Lung microvascular endothelial cell (primary cell): Measurements from ENCODE around the gene SNRNP25. TPM values are rescaled to one million over a fixed set of nuclear protein-coding genes. Genes with fewer than 3 reads are reported as not detected.
"Not testable (repeated sequence)": the region's sequence is repeated elsewhere in the genome, so short reads cannot be mapped to it uniquely, and the experiment has no call there.

ENCODE experiments used
- DNase-seq, 2 donors: peaks; one replicate each; pipeline versions ENCODE4 v3.0.0 to v3.0.0-alpha.2; 2010; ENCODE audit warnings: low read depth in 2 of 2
- total RNA-seq: library from RNA; depleted of rRNA; stranded (reverse); fragments of >200 nt; gene quantifications from 2 replicates; pipeline ENCODE4 v1.2.1, GENCODE V29; 2014

The SNRNP25 gene
- 14.1 and 25.7 TPM in 2 replicates for total RNA-seq

DNA sequence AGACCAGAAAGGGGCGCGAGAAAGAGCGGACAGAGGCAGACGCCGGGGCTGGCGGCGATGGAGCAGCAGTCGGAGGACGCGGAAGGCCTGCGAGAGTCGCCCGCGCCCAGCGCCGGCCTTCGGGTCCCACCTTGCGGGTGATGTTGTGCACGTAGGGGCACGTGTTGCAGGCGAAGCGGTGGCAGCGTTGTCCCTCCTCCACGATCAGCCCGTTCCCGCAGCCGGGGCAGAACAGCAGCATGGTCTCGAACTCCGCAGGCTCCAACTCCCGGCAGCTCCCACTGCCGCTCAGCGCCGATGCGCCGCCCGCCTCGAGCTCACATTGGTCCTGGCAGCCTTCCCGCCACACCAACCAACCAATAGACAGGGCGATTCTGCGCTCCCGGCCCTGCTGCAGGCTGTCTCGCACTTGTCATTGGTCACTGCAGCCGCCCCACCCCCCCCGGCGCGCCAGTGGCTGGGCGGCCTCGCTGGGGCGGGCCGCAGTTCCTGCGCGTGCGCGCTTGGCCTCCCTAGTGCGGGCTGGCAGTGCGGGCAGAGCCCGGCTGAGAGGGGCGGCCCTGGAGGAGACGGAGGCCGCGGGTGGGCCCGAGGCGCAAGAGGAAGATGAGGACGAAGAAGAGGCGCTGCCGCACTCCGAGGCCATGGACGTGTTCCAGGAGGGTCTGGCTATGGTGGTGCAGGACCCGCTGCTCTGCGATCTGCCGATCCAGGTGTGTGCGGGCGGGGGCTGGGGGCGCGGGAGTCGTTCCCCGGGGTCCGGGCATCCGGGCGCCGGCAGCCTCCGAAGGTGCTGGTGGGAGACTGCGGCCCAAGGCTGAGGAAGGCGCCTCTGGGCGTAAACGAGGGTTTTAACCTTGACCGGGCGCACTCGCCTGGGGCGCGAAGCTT is at the start of gene SNRNP25, which contains the start of gene POLR3K:
Gene SNRNP25, plus strand, starts transcription at position 483 of the 891 bp plus-strand sequence. Its CDS starts 189 bp downstream, at position 672.
Gene POLR3K, minus strand, starts transcription at position 263 of the 891 bp plus-strand sequence. Its CDS starts 22 bp downstream, at position 241.
- DNase-seq, result peak; percentile 98

DNA sequence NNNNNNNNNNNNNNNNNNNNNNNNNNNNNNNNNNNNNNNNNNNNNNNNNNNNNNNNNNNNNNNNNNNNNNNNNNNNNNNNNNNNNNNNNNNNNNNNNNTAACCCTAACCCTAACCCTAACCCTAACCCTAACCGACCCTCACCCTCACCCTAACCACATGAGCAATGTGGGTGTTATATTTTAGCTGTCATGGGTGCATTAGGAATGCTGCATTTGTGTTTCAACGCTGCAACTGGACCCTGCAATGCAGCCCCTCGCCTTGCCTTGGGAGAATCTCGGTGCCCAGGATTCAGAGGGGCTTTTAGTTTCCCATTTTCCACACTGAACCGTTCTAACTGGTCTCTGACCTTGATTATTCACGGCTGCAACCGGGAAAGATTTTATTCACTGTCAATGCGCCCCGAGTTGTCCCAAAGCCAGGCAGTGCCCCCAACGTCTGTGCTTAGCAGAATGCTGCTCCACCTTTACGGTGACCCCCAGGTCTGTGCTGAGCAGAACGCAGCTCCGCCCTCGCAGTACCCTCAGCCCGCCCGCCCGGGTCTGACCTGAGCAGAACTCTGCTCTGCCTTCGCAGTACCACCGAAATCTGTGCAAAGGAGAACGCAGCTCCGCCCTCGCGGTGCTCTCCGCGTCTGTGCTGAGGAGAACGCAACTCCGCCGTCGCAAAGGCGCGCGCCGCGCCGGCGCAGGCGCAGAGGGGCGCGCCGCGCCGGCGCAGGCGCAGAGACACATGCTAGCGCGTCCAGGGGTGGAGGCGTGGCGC is 43.5 kb upstream of the SNRNP25 start:
- peak in 1 of 2 donors; percentile 10 for DNase-seq

DNA sequence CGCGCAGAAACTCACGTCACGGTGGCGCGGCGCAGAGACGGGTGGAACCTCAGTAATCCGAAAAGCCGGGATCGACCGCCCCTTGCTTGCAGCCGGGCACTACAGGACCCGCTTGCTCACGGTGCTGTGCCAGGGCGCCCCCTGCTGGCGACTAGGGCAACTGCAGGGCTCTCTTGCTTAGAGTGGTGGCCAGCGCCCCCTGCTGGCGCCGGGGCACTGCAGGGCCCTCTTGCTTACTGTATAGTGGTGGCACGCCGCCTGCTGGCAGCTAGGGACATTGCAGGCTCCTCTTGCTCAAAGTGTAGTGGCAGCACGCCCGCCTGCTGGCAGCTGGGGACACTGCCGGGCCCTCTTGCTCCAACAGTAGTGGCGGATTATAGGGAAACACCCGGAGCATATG is 42.9 kb upstream of the SNRNP25 start:
- DNase-seq, result not testable (repeated sequence)

DNA sequence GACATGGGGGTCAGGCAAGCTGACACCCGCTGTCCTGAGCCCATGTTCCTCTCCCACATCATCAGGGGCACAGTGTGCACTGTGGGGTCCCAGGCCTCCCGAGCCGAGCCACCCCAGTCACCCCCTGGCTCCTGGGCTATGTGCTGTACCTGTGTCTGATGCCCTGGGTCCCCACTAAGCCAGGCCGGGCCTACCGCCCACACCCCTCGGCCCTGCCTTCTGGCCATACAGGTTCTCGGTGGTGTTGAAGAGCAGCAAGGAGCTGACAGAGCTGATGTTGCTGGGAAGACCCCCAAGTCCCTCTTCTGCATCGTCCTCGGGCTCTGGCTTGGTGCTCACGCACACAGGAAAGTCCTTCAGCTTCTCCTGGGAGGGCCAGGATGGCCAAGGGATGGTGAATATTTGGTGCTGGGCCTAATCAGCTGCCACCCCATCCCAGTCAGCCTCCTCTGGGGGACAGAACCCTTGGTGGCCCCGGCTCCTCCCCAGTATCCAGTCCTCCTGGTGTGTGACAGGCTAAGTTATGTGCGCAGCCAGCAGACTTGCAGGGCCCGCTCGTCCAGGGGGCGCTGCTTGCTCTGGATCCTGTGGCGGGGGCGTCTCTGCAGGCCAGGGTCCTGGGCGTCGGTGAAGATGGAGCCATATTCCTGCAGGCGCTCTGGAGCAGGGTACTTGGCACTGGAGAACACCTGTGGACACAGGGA is 36.4 kb upstream of the SNRNP25 start:
- not testable (repeated sequence) for DNase-seq

DNA sequence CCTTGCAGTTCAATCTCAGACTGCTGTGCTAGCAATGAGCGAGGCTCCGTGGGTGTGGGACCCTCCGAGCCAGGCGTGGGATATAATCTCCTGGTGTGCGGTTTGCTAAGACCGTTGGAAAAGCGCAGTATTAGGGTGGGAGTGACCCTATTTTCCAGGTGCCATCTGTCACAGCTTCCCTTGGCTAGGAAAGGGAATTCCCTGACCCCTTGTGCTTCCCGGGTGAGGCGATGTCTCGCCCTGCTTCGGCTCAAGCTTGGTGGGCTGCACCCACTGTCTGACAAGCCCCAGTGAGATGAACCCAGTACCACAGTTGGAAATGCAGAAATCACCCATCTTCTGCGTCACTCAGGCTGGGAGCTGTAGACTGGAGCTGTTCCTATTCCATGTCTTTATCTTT is 32.7 kb upstream of the SNRNP25 start:
- DNase-seq, result not testable (repeated sequence)

DNA sequence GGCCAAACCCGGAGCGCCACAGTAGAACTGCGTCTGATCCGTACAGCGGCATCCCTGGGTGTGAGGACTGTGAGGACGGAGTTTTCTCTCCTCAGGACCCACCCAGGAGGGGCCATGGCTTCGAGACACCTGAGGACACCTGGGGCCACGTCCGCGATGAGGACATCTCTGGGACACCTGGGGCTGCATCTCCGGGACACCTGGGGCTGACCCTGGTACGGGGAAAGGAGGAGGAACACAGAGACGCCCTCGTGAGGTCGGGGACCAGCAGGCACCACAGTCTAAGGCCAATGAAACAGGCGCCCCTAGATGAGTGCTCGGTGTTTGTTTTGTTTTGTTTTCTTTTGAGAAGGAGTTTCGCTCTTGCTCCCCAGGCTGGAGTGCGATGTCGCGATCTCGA is 29.5 kb upstream of the SNRNP25 start:
- DNase-seq, result not testable (repeated sequence)

DNA sequence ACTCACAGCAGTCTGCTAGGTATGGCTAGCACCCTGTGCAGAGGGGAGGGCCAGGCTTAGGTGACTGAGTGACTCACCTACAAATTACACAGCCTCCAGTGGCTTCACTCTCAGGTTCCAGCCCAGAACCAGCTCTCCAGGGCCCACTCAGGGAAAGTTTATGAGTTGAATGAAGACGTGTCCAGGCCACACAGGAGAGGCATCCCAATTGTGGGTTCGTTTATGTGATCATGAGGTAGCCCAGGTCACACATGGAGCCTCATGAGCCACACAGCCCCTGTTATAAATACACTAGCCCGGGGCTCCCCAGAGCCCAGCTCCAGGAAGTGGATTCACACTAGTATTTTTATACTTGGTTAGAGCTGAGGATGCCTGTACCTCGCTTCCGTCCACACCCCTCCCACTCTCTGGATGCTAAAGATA is 27.7 kb upstream of the SNRNP25 start:
- not testable (repeated sequence) for DNase-seq

DNA sequence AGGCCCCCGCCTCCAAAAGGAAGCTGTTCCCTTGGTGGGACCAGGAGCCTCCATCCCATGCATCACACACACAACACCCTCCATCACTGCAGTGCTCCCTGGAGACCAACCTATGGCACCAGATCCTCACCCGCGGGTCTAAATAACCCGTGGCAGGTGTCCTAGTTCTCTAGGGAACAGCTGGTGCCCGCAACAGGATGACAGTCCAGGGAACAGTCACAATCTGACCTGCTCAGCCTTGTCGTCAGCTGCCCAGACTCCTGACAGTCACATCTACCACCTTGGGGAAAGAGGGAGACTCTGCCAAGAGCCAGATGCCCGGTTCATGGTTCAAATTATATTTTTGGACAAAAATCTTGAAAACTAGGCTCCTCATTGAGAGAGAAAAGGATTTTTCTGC is 23.0 kb upstream of the SNRNP25 start:
- DNase-seq, result not testable (repeated sequence)

DNA sequence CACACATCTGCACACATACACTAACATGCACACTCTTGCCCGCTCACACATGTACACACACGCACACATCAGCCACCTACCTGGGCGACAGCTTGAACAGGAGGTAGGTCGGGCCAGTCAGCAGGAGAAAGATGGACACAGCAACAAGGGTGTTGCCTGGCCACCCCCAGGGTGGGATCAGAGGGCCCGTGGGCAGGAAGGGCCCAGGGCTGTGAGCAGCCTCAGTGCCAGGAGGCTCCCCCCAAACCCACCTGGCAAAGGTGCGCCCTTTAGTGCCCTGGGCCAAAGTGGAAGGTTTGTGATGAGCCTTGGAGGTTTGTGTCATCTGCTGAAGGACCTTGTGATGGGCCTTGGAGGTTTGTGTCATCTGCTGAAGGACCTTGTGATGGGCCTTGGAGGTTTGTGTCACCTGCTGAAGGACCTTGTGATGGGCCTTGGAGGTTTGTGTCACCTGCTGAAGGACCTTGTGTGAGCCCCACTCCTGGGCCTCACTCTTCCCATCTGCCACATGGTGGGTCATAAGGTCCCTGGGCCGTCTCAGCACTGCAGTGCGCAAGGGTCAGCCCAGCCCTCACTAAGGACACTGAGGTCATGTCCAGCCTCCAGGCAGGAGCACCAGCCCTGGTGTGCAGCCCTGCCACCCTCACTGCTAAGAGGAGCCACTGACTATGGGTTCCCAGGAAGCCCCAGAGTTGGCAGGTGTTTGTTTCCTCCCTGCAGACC is 20.3 kb upstream of the SNRNP25 start:
- not testable (repeated sequence) for DNase-seq

DNA sequence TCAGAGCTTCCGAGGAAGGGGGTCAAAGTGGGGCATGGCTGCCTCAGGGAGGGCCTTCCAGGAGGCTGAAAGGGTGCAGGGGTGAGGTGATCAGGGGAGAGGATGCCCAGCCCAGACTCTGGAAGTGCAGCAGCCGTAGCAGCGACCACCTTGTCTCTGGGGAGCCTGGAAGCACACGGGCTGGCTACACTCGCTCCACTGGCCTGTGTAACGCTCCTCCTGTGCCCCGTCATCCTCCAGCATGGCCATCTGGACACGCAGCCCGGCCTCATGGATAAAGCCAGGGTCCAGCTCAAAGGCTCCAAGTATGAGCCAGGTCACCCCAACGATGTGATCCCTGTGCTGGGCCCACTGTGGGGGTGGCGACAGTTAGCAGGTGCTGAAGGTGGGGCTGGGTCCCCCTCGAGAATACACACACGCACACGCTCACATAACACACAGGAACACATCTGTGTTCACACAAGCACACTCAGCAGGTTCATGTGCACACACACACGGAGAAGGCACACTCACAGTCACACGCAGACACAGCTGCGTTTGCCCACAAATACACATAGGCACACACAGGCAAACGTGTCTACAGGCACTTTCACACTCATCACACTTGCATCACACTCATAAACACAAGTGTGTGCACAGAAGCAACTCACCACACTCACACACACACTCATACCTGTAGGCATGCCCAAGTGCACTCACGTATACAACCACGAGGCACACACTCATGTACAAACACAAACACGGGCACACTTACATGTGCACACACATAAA is 19.6 kb upstream of the SNRNP25 start:
- DNase-seq, result no peak

DNA sequence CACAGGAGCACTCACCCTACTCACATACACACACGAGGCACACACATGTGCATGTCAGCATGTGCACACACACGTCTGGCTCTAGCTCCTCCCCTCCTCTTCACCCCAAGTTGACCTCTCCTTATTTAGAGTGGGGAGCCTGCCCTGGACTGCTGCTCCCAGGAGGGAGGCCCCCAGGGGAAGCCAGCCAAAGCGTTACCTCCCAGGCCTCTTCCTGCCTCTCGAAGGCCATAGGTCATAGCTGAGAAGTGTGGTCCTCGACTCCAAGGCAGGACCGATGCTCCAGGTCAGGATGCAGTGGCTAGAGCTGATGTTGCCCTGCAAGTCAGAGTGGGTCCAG is 19.0 kb upstream of the SNRNP25 start:
- no peak for DNase-seq

DNA sequence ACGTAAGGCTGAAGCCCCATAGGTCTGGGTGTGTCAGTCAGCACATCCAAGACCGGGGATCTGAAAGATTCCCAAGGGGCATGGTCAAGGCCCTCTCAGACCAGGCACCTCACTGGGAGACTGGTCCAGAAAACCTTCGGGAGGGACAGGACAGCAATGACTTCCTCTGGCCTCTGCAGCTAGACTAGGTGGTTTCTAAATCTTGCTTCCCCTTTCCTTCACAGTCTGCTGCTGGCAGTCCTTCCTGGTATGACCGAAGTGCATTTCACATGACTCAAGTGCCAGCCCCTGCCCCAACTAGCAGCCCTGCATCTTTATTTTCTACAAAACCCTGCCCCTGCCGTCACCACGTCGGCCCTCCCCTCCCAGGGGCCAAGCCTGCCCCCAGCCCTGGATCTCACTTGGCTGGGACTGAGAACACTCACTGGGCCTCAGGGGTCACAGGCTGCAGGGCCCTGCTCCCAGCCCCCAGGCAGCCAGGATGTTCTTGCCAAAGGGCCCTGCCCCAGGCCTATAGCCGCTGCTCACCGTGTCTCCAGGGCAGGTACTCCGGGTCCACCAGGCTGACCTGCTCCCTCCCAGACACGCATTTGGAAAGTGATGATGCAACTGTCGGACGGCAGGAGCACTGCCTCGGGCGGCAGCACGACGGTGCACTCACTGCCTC is 18.5 kb upstream of the SNRNP25 start:
- DNase-seq, result no peak

DNA sequence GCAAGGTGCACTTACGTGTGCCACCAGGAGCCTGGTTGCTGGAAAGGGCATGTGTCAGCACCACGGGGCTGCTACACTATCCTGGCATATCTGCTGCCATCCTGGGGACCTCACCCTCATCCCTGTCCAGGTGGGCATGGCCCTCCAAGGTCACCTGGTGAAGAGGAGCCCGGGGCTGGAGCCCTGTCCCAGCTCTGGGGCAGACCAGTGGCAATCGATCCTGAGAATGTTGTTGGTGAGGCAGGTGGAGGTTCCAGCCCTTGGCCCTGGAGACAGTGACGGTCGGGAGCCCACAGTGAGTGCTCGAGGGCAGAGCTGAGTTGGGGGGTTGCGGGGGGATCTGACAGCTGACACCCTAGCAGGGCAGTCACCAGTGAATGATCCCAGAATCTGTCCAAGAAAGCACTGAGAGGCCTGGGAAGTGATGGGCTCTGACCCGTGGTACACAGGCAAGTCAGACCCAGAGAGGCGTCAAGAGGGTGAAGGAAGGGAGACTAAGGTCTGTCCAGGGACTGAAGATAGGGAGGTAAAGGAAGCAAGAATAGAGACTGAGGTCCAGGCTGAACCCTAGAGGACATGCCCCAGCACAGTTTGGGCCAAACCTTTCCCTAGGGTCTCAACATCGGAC is 17.8 kb upstream of the SNRNP25 start:
- DNase-seq, result no peak

DNA sequence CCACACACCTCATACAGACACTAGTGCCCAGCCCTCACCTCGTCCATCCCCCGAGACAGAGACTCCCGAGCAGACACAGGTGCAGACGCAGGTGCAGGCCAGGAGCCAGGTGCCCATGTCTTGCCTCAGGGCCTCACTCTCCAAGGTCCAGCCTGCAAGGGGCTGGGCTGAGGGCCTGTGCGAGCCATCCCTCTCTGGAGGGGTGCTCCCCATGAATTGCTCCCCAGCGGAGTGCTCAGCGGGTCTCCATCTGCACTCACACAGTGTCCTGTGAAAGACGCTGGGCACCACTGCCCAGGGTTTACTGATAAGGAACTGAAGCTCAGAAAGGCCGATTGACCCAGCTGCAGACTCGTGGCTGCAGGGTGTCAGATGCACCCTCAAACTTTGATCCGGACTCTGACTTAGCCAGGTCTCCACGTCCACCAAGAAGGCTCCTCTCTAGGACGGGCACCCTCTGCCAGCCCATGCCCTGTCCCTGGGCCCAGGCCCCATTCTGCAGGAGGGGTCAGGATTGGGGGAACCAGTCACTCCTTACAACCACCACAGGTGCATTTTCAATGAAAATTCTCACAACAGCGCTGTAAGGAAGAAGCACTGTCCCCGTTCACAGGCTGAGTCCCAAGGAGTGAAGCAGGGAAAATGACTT is 17.2 kb upstream of the SNRNP25 start:
- DNase-seq, result no peak

DNA sequence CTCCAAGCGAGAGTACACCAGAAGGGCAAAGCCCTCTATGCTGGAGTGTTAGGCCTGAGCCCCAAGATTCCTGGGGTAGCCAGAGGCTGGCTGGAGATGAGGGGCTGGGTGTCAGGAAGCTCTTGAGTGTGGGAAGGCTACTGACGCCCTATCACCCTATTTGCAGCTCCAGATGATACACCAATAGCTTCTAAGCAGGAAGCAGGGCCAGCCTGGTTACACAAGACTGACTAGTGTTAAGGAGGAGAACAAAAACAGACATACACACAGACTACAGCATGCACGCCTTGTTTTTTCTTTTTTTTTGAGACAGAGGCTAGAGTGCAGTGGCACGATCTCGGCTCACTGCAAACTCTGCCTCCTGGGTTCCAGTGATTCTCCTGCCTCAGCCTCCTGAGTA is 16.1 kb upstream of the SNRNP25 start:
- no peak for DNase-seq

DNA sequence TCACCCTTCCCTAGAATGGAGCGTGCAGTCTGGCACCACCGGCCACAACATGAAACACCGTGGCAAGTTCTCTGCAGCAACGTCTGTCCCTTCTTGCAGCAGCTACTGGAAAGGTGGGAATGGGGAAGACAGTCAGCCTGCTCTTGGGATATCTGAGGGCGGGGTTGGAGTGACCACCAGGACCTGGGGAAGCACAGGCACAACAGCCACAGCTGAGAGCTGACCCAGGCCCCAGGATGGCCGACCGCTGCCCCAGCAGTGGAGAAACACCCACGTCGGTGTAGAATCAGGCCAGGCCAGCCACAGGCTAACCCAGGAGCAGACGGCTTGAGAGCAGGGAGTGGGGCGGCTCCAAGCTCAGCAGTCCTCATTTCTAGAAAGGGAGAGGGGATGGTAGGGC is 15.4 kb upstream of the SNRNP25 start:
- DNase-seq, result not testable (repeated sequence)

DNA sequence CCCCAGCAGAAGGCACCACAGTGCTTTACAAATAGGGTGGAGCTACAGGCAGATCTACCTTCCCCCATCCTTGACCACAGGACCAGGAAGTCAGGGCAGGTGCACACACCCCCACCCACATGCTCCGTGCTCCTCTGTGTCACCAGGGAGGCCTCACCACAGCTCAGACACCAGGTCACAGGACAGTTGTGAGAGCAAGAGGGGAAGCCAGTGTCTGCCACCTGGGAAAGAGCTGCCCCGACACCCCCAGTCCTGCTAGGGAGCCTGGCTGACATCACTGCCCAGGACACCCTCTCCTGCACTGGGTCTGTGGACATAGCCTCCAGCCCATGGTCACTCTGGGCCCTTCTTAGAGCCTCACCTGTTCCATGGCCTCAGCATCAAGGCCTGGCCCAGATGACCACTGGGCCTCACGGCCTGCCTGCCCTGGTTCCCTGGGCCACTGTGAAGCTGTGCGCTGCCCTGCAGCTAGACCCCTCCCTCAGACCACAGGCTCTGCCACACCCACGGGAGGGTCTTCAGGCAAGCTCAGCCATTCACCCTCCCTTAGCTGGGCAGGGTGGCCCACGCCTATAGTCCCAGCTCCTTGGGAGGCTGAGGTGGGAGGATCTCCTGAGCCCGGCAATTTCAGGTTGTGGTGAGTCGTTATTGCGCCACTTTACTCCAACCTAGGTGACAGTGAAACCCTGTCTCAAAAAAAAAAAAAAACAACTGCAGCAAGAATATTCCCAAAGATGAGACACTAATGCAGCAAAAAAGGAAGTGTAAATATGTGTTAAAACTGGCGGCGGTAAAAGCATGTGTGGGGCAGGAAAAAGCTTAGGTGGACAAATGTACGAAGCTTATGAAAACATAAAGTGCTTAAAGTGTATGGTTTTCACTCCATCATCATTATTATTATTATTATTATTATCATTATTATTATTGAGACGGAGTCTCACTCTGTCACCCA is 14.4 kb upstream of the SNRNP25 start:
- DNase-seq, result no peak
